ENCODE data around the gene AKAP7. TPM values are rescaled to one million over a fixed set of nuclear protein-coding genes. Genes with fewer than 3 reads are reported as not detected.

AKAP7 gene
- total and polyA plus RNA-seq, 2 experiments from 2014 or later: 9.1 to 11.9 TPM

DNA sequence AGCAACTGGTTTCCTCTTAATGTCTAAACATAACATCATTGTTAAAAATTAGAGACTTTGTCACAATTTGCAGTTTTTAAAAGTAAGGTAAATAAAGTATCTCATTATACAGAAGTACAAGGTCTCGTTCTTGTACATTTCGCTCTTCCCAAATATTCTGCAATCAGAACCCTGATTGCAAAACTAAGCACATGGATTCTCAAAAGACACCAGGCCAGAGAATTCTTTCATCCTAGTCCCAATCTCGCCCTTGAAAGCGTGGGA is 355 bp upstream of the AKAP7 start:
- Histone ChIP-seq H3K4me1 (ENCODE audit: low read depth) (peaks cover 6% of the 10 kb centered on the region), H3K4me3 (peak overlapping the region; percentile 35), H3K27ac (peak overlapping the region; percentile 31), H3K36me3 (no peaks in the 10 kb centered on the region), H3K27me3 (no peaks in the 10 kb centered on the region), H3K9me3 (ENCODE audit: low read depth) (no peaks in the 10 kb centered on the region)
- no peak for DNase-seq (ENCODE audit: low read depth in 1 of 2, low spot score in 1 of 2)
- TF ChIP-seq, protein P1, sequence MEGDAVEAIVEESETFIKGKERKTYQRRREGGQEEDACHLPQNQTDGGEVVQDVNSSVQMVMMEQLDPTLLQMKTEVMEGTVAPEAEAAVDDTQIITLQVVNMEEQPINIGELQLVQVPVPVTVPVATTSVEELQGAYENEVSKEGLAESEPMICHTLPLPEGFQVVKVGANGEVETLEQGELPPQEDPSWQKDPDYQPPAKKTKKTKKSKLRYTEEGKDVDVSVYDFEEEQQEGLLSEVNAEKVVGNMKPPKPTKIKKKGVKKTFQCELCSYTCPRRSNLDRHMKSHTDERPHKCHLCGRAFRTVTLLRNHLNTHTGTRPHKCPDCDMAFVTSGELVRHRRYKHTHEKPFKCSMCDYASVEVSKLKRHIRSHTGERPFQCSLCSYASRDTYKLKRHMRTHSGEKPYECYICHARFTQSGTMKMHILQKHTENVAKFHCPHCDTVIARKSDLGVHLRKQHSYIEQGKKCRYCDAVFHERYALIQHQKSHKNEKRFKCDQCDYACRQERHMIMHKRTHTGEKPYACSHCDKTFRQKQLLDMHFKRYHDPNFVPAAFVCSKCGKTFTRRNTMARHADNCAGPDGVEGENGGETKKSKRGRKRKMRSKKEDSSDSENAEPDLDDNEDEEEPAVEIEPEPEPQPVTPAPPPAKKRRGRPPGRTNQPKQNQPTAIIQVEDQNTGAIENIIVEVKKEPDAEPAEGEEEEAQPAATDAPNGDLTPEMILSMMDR (IDR thresholded peaks at IDR 0.05; ENCODE audit: low read depth, low read length): no peak

DNA sequence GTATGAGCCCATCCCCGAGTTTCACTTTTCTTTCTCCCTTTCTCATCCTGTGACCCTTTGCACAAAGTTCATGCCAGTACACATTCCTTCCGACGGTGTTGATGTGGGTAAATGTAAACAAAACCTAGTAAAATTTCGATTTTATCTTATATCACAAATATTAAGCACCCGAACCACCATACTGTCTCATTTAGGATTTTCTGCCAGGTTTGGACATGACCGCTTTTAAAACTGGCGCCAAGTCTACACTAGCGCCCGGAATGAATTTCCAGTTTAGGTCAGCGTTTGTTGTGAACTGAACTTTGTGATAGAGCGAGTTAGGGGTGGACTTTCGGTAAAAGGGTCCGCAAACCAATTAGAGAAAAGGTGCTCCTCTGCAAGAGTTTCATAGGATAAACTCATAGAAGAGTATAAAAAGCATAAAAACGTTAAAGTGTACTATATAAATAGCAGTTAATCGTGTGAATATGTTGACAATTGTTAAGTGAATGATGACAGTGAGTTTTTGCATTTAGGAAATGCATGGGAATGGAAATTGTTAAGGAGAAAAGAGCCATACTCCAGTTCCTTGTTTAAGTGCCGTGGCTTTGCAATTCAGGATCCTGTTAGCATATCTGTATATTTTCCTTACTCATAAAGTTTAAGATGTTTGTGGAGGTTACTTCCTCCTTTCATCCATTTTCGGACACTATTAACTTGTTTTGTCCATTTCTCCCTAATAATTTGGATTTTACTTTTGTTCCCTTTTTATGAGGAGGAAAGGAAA is 937 bp downstream of the AKAP7 start:
- Histone ChIP-seq H3K27ac (no peak overlapping the region), H3K4me3 (peak overlapping the region; percentile 35), H3K36me3 (no peaks in the 10 kb centered on the region), H3K27me3 (no peaks in the 10 kb centered on the region), H3K4me1 (ENCODE audit: low read depth) (peaks cover 6% of the 10 kb centered on the region), H3K9me3 (ENCODE audit: low read depth) (no peaks in the 10 kb centered on the region)
- TF ChIP-seq, protein P1 (IDR thresholded peaks at IDR 0.05; ENCODE audit: low read depth, low read length): no peak
- DNase-seq (ENCODE audit: low read depth in 1 of 2, low spot score in 1 of 2): peak in 1 of 2 donors; percentile 74

DNA sequence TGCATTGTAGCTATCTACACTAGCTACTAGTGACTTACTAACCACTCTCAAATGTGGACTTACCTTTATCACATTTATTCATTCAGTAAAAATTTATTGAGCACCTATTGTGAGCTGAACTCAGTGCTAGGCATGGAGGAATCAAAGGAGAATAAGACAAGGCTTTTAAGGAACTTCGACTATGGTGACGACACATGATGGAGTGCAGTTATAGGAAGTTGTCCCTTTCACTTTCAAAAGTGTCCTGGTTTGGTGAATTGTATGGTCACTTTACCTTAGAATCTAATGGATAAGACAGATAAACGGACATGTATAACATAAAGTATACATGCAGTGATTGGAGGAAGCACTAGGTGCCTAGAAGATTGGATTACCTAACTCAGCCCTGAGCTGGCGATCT is 4.3 kb downstream of the AKAP7 start:
- no peak for DNase-seq (ENCODE audit: low read depth in 1 of 2, low spot score in 1 of 2)
- Histone ChIP-seq H3K36me3 (no peaks in the 10 kb centered on the region), H3K4me1 (ENCODE audit: low read depth) (peaks cover 3% of the 10 kb centered on the region), H3K27ac (no peak overlapping the region), H3K9me3 (ENCODE audit: low read depth) (no peaks in the 10 kb centered on the region), H3K27me3 (no peaks in the 10 kb centered on the region), H3K4me3 (no peak overlapping the region)
- TF ChIP-seq, protein P1 (IDR thresholded peaks at IDR 0.05; ENCODE audit: low read depth, low read length): no peak

DNA sequence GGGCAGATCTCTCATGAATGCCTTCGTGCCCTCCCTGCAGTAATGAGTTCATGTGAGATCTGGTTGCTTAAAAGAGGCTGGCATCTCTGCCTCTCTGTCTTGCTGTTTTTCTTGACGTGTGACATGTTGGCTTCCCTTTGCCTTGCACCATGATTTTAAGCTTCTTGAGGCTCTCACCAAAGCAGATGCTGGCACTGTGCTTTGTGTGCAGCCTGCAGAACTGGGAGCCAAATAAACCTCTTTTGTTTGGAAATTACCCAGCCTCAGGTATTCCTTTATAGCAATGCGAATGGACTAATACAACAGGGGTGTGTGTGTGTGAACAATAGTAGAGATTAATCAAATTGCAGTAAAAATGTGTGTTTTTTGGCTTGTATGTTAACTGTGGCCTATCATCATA is 8.1 kb downstream of the AKAP7 start:
- no peak for DNase-seq (ENCODE audit: low read depth in 1 of 2, low spot score in 1 of 2)
- Histone ChIP-seq H3K27ac (no peak overlapping the region), H3K4me1 (ENCODE audit: low read depth) (no peaks in the 10 kb centered on the region), H3K27me3 (no peaks in the 10 kb centered on the region), H3K36me3 (no peaks in the 10 kb centered on the region), H3K9me3 (ENCODE audit: low read depth) (no peaks in the 10 kb centered on the region), H3K4me3 (no peak overlapping the region)
- TF ChIP-seq, protein P1 (IDR thresholded peaks at IDR 0.05; ENCODE audit: low read depth, low read length): no peak

DNA sequence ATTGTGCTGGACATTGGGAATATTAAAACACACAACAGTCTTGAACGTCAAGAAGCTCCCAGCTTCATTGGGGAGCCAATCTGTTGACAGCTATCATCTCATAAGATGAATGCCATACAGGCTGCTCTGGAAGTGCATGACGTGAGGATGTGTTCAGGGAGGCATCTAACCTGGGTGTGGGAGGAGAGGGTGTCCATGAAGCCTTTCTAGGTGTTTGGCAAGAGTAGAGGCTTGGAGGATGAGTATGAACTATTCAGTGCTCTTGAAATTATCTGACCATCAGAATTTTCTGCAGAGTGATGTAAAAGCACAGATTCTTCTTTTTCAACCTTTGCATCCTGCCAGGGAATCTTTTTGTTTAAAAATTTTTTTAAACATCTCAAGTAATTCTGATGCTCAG is 11.6 kb downstream of the AKAP7 start:
- TF ChIP-seq, protein P1 (IDR thresholded peaks at IDR 0.05; ENCODE audit: low read depth, low read length): no peak
- H3K4me3 ChIP-seq: no peak overlapping the region
- H3K27me3 ChIP-seq: no peaks in the 10 kb centered on the region
- H3K4me1 ChIP-seq (ENCODE audit: low read depth): no peaks in the 10 kb centered on the region
- DNase-seq (ENCODE audit: low read depth in 1 of 2, low spot score in 1 of 2): no peak
- H3K36me3 ChIP-seq: no peaks in the 10 kb centered on the region
- H3K27ac ChIP-seq: no peak overlapping the region
- no peaks in the 10 kb centered on the region for H3K9me3 ChIP-seq (ENCODE audit: low read depth)
